K562 (cell line): ENCODE measurements around the gene DTNBP1. TPM values are rescaled to one million over a fixed set of nuclear protein-coding genes. Genes with fewer than 3 reads are reported as not detected.

ENCODE experiments used
- CBX2 ChIP-seq: fragments of 200-600 bp; sonication (generic); IDR thresholded peaks from one replicate; pipeline ENCODE4 v1.6.1; 2012; ENCODE audit warnings: mild to moderate bottlenecking, low read length, inconsistent platforms; ENCODE audit not compliant: insufficient read depth, poor library complexity, severe bottlenecking
- CXXC5 ChIP-seq: fragments of 250-450 bp; sonication (Bioruptor Pico); IDR thresholded peaks from 2 replicates; pipeline ENCODE4 v1.8.0; 2022; ENCODE audit warnings: inconsistent platforms, mild to moderate bottlenecking, moderate library complexity
- E2F5 ChIP-seq: sonication (generic); formaldehyde crosslinking; IDR thresholded peaks from 2 replicates; pipeline ENCODE4 v1.8.0; 2022; ENCODE audit warnings: mild to moderate bottlenecking, missing genetic modification reagents
- IRF9 ChIP-seq: fragments of 450-650 bp; IDR thresholded peaks from 2 replicates; pipeline ENCODE4 v1.6.1; 2016; ENCODE audit warnings: missing biosample characterization, missing genetic modification characterization
- SRSF3 ChIP-seq: fragments of 200-400 bp; formaldehyde crosslinking; IDR thresholded peaks from 2 replicates; pipeline ENCODE4 v1.6.1; 2016; ENCODE audit warnings: mild to moderate bottlenecking, low read length, moderate library complexity; ENCODE audit not compliant: insufficient read depth
- TAL1 ChIP-seq: fragments of 450-650 bp; IDR thresholded peaks from 2 replicates; pipeline ENCODE4 v1.6.1; 2016; ENCODE audit warnings: mild to moderate bottlenecking
- ZBTB11 ChIP-seq, 3 experiments: fragments of 200-800 bp in 1 of 3; fragments of 250-450 bp in 1 of 3; fragments of 450-650 bp in 1 of 3; sonication (Bioruptor Pico) in 1 of 3; sonication (Bioruptor generic) in 1 of 3; formaldehyde crosslinking in 1 of 3; IDR thresholded peaks; 2 replicates each; pipeline versions ENCODE4 v1.6.1 to v1.8.0; 2016 to 2022; ENCODE audit warnings: mild to moderate bottlenecking in 2 of 3, missing genetic modification characterization in 2 of 3, missing compliant biosample characterization in 1 of 3, moderate library complexity in 1 of 3
- polyA plus RNA-seq, 8 experiments: library from polyadenylated mRNA; depleted of rRNA in 4 of 8; stranded (reverse) in 5 of 8; unstranded in 3 of 8; fragments of >200 nt; fragmentation: Nextera tagmentation in 2 of 8; fragmentation: Illumina TruSeq in 1 of 8; extraction: Ambion mirVana in 2 of 8; extraction: Trizol in 1 of 8; gene quantifications; 2 replicates each; pipeline versions ENCODE4 v1.2.1 to v1.2.3, GENCODE V29; 2011 to 2014; ENCODE audit warnings: inconsistent platforms in 1 of 8, missing spikeins in 1 of 8
- total RNA-seq, 7 experiments: library from RNA; depleted of rRNA in 6 of 7; stranded (reverse); fragments of >200 nt in 6 of 7; fragmentation: Illumina TruSeq in 2 of 7; extraction: Trizol in 2 of 7; gene quantifications; 2 replicates each; pipeline versions ENCODE4 v1.2.1 to v1.2.3, GENCODE V29; 2011 to 2021; ENCODE audit warnings: low replicate concordance in 1 of 7

The DTNBP1 gene
- total and polyA plus RNA-seq, 9 of the 15 experiments (the other 6 are each of a cell fraction or from before 2014, with no cell fraction given): 16.7 to 54.5 (median 21.4) TPM

GRCh38 chr6:15506066-15506465, 156.8 kb downstream of the DTNBP1 start (continued):
- TF ChIP-seq CBX2 (no peak), TAL1 (no peak), ZBTB11 (CRISPR knock-in tag; IDR thresholded peaks at IDR 0.05) (no peak), IRF9 (tag) (no peak), CXXC5 (no peak), SRSF3 (no peak), E2F5 (no peak)
